Measurements from ENCODE around the gene MTRR. TPM values are rescaled to one million over a fixed set of nuclear protein-coding genes. Genes with fewer than 3 reads are reported as not detected.

The MTRR gene
- total and polyA plus RNA-seq, 2 of the 4 experiments (the other 2 are of a cell fraction): 33.2 to 33.5 TPM

GRCh38 chr5:7874639-7875038, 5.7 kb downstream of the MTRR start:
- no CpG with 5 or more reads among the region's 2 CpGs for WGBS, 2 experiments (ENCODE audit: extremely low coverage in 2 of 2, insufficient read length in 1 of 2)
- no peak for DNase-seq
- POLR2A ChIA-PET (ENCODE audit: unreplicated experiment): no interaction called here
- H3K79me1 ChIP-seq (ENCODE audit: low read depth in 1 of 2, low read length in 2 of 2): peaks cover 15 to 49% of the 10 kb centered on the region in 2 experiments
- ATAC-seq (ENCODE audit: low read depth): no peak
- no peak overlapping the region for H3K14ac ChIP-seq (replicated peaks; ENCODE audit: low read depth, low read length)
- H3K23ac ChIP-seq (ENCODE audit: low read depth, low read length): no peak overlapping the region
- no peak overlapping the region for H4K8ac ChIP-seq (ENCODE audit: low read depth in 2 of 2, low read length in 2 of 2)
- intact Hi-C loops (cut with micrococcal nuclease) (loop anchor here (10.0 kb wide), 1 partner anchor 960 kb away; no protein-coding TSS in a partner anchor), in situ Hi-C loops (cut with MboI; ENCODE audit: low sequenced_read_pairs) (loop anchor here (25.0 kb wide), 2 partner anchors 1188 to 1663 kb away; partner anchors contain the start of gene SEMA5A), dilution Hi-C loops (cut with HindIII; ENCODE audit: low sequenced_read_pairs, unreplicated experiment) (no loop called here)
- CTCF ChIA-PET: interaction anchor here (0.7 kb wide), 1 partner anchor 17 kb away, joined by 5 read pairs; no protein-coding TSS in a partner anchor
- BruUV-seq (replicated peaks): no TSS peak
- H2AK5ac ChIP-seq (ENCODE audit: low read depth, low read length): no peak overlapping the region
- no peak overlapping the region for H3K18ac ChIP-seq (ENCODE audit: low read depth, low read length)
- H3K4me1 ChIP-seq (ENCODE audit: control insufficient read depth, insufficient read depth, low read length): peaks cover 8% of the 10 kb centered on the region; the same call in 1 of the 2 replicates
- H2BK20ac ChIP-seq (ENCODE audit: low read depth, low read length): no peak overlapping the region
- H3K9me3 ChIP-seq (ENCODE audit: control insufficient read depth, insufficient read depth, low read length): no peaks in the 10 kb centered on the region
- no peaks in the 10 kb centered on the region for H3K27me3 ChIP-seq (ENCODE audit: control insufficient read depth, insufficient read depth, low read length)
- TF ChIP-seq CTCF (conservative IDR thresholded peaks at IDR 0.05; ENCODE audit: low read depth, low read length) (no peak), MAZ (IDR thresholded peaks at IDR 0.05; ENCODE audit: borderline replicate concordance, low read depth, low read length) (no peak), ELK1 (IDR thresholded peaks at IDR 0.05; ENCODE audit: borderline replicate concordance, low read depth, low read length) (no peak), RAD21 (IDR thresholded peaks at IDR 0.05; ENCODE audit: low read length) (no peak), POLR2A (IDR thresholded peaks at IDR 0.05; ENCODE audit: low read depth, low read length) (no peak)
- no peak overlapping the region for H2BK15ac ChIP-seq (ENCODE audit: low read depth, low read length)
- peaks cover 6% of the 10 kb centered on the region; the same call in 1 of the 2 replicates for H4K20me1 ChIP-seq (ENCODE audit: insufficient read depth, low read length)
- H2BK120ac ChIP-seq (ENCODE audit: low read depth, low read length): no peak overlapping the region
- H2BK5ac ChIP-seq (ENCODE audit: low read depth, low read length, poor library complexity, severe bottlenecking): no peak overlapping the region
- H4K5ac ChIP-seq (ENCODE audit: low read depth, low read length): no peak overlapping the region
- H3K9me1 ChIP-seq (ENCODE audit: insufficient read depth, low read length): no peaks in the 10 kb centered on the region
- H3K27ac ChIP-seq (ENCODE audit: insufficient read depth, low read length): no peak overlapping the region
- H3K4me2 ChIP-seq (ENCODE audit: low read depth, low read length): no peak overlapping the region
- no peak overlapping the region for H3K4me3 ChIP-seq (ENCODE audit: insufficient read depth, low read depth, low read length)
- H4K91ac ChIP-seq (ENCODE audit: insufficient read depth, low read depth, low read length): no peak overlapping the region
- no peak overlapping the region for H3K9ac ChIP-seq (ENCODE audit: low read depth, low read length)
- H3K36me3 ChIP-seq (ENCODE audit: control insufficient read depth, insufficient read depth, low read length): peaks cover 10% of the 10 kb centered on the region
- H2AFZ ChIP-seq (replicated peaks; ENCODE audit: low read length, poor library complexity): no peak overlapping the region
- no peak overlapping the region for H3K56ac ChIP-seq (ENCODE audit: extremely low read depth, insufficient read depth, low read length)
- H2AK9ac ChIP-seq (replicated peaks; ENCODE audit: low read depth, low read length, poor library complexity): no peak overlapping the region
- no peak overlapping the region for H3K4ac ChIP-seq (ENCODE audit: low read depth, low read length)
